ENCODE results near the gene NOD1. TPM values are rescaled to one million over a fixed set of nuclear protein-coding genes. Genes with fewer than 3 reads are reported as not detected.

Gene NOD1
- total and polyA plus RNA-seq, 8 donors = 1.9 to 9.9 (median 3.3) TPM

GRCh38 chr7:30463405-30464145, 15.0 kb downstream of the NOD1 start:
- 87 to 89% methylated on average over 6 of the region's 6 CpGs for WGBS, 2 donors
- FAIRE-seq (no peak), ATAC-seq (no peak), DNase-seq (no peak)
- intact Hi-C loops (cut with DNase I) = no loop called here
- Histone ChIP-seq H3K36me3 (no peaks in the 10 kb centered on the region), H3K27me3 (no peaks in the 10 kb centered on the region), H3K4me3 (no peak overlapping the region), H3K4me1 (peaks cover 0 to 3% (median 0%) of the 10 kb centered on the region in 3 donors), H3K9me3 (no peaks in the 10 kb centered on the region), H3K27ac (no peak overlapping the region)
- TF ChIP-seq, protein P1, sequence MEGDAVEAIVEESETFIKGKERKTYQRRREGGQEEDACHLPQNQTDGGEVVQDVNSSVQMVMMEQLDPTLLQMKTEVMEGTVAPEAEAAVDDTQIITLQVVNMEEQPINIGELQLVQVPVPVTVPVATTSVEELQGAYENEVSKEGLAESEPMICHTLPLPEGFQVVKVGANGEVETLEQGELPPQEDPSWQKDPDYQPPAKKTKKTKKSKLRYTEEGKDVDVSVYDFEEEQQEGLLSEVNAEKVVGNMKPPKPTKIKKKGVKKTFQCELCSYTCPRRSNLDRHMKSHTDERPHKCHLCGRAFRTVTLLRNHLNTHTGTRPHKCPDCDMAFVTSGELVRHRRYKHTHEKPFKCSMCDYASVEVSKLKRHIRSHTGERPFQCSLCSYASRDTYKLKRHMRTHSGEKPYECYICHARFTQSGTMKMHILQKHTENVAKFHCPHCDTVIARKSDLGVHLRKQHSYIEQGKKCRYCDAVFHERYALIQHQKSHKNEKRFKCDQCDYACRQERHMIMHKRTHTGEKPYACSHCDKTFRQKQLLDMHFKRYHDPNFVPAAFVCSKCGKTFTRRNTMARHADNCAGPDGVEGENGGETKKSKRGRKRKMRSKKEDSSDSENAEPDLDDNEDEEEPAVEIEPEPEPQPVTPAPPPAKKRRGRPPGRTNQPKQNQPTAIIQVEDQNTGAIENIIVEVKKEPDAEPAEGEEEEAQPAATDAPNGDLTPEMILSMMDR (IDR thresholded peaks at IDR 0.05) = no peak

DNA sequence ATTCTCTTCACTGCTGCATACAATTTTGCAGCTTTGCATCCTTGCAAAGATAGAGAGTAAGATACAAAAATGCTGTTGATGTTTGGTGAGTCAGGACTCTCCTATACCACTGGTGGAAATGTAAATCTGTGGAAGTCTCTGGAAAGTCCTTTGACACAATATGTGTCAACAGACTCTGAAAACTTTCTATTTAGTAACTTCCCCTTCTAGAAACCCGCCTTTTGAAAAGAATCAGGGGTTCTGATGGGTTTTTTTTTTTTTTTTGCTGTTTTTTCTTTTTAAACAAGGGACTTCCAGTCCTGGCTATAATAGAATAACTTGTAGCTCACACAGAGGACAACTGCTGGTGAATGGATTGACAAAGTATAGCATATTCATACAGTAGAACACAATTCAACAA, 16.4 kb downstream of the NOD1 start:
- no peaks in the 10 kb centered on the region for H3K36me3 ChIP-seq
- no peaks in the 10 kb centered on the region for H3K9me3 ChIP-seq
- DNase-seq (no peak), ATAC-seq (no peak), FAIRE-seq (no peak)
- H3K27me3 ChIP-seq = no peaks in the 10 kb centered on the region
- TF ChIP-seq, protein P1 (IDR thresholded peaks at IDR 0.05) = no peak
- whole genome bisulfite sequencing, 2 donors = 89 to 100% methylated on average over 1 of the region's 1 CpG
- no peak overlapping the region for H3K27ac ChIP-seq
- no peak overlapping the region for H3K4me3 ChIP-seq
- intact Hi-C loops (cut with DNase I) = no loop called here
- peaks cover 0 to 3% (median 0%) of the 10 kb centered on the region in 3 donors for H3K4me1 ChIP-seq

- no peak for DNase-seq
- TF ChIP-seq, protein P1 (IDR thresholded peaks at IDR 0.05) = no peak
- Histone ChIP-seq H3K9me3 (no peaks in the 10 kb centered on the region), H3K27me3 (no peaks in the 10 kb centered on the region), H3K4me3 (no peak overlapping the region), H3K36me3 (no peaks in the 10 kb centered on the region), H3K27ac (no peak overlapping the region), H3K4me1 (no peaks in the 10 kb centered on the region)
- intact Hi-C loops (cut with DNase I) = no loop called here
- no peak for FAIRE-seq
- 80% methylated on average over 4 of the region's 4 CpGs for WGBS, 2 donors
- ATAC-seq = no peak
Observed at GRCh38 chr7:30460246-30460633, 18.3 kb downstream of the NOD1 start.

DNA sequence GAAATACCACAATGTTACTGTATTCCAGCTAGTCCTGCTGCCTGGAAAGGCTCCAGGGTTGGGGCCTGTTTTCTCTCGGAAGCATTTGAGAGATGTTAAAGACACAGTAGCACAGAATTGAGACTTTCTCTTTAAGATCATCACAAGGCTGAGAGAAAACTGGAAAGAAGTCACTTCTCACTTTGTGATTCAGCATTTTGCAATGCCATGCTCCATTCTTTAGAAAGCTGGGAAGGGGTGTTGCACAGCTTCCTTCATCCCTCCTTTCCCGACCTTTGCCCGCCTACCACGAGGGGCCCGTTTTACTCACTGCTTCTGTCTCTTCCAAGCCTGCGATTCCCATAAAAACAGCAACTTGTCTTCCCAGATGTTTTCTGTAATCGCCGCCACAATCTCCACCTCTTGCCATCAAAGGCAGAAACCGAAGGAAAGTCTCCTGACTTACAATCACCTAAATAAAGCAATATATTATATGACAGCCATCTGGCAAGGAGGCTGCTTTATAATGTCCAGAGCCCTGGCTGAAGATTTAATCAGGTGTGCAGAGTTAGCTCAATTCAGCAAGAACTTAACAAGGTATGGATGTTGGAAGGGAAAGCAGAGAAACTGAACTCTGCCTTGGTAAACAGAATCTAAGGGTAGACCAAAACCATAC, 18.9 kb downstream of the NOD1 start:
- Histone ChIP-seq H3K27me3 (no peaks in the 10 kb centered on the region), H3K4me1 (no peaks in the 10 kb centered on the region), H3K27ac (no peak overlapping the region), H3K9me3 (no peaks in the 10 kb centered on the region), H3K36me3 (no peaks in the 10 kb centered on the region), H3K4me3 (no peak overlapping the region)
- ATAC-seq (peak in 3 of 4 donors; percentile 48 to 69 (median 63)), DNase-seq (no peak), FAIRE-seq (no peak)
- WGBS, 2 donors = 66 to 74% methylated on average over 9 of the region's 9 CpGs
- TF ChIP-seq, protein P1 (IDR thresholded peaks at IDR 0.05) = no peak
- intact Hi-C loops (cut with DNase I) = no loop called here

DNA sequence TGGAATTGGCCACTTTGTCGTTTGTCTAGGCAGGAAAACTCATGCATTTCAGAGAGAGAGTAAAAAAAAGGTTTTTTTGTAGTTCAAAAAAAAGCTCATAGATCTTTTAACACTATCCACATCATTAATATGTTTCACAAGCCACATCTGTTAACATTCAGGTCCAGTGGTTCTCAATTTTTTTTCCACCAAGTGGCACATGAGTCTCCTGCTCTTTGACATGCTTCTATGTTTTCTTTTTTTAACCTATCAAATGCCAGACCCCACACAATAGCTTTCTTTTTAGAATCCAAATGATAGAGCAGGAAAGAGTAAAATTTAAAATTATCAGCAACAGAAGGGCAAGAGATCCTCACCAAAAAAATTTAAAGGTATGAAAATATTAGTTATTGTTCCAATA, 20.3 kb downstream of the NOD1 start:
- TF ChIP-seq, protein P1 (IDR thresholded peaks at IDR 0.05) = no peak
- no peak for FAIRE-seq
- no peak for ATAC-seq
- DNase-seq = no peak
- H3K9me3 ChIP-seq = no peaks in the 10 kb centered on the region
- 62 to 71% methylated on average over 1 of the region's 1 CpG for WGBS, 2 donors
- no peaks in the 10 kb centered on the region for H3K36me3 ChIP-seq
- no peak overlapping the region for H3K4me3 ChIP-seq
- no peak overlapping the region for H3K27ac ChIP-seq
- intact Hi-C loops (cut with DNase I) = no loop called here
- H3K4me1 ChIP-seq = no peaks in the 10 kb centered on the region
- no peaks in the 10 kb centered on the region for H3K27me3 ChIP-seq

All from pancreas (tissue), 10 donors.